Measurements from ENCODE around the gene SLC16A10. TPM values are rescaled to one million over a fixed set of nuclear protein-coding genes. Genes with fewer than 3 reads are reported as not detected.

Gene SLC16A10
- total and polyA plus RNA-seq, 2 donors (not counting 3 experiments of a cell fraction or from before 2014, with no cell fraction given), result not detected

DNA sequence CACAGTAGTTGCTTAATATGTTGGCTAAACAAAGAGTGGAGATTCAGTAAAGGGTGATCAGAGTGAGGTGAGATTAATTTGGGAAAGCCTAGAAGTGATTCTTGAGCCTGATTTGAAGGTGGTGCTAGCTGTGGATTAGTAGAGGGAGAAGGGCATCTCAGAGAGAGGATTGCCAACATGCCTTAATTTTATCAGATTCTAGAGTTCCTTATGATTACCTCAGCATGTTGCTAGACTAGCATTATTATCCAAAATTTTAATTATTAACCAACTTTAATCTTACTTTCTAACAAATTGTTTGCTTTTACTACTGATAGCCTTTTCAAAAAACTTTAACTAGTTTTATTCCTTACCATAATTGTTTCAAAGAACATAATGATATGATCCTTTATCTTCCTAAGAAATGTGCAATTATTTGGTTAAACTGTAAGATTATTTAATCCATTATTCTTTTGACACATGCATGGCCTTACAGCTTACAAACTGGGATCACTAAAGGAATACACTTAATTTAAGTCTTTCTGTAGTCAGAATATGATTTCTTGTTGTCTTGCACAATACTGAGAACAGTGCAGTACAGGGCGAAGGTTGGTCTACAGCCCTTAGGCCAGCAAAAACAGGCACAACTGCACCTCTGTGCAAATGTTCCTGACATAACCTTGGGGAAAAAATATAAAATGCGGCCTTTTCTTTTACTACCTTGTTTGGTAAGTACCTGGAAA lies 88.9 kb downstream of the SLC16A10 start:
- no peak overlapping the region for H3K4me2 ChIP-seq (ENCODE audit: insufficient read depth, low read length)
- no peaks in the 10 kb centered on the region for H3K27me3 ChIP-seq (ENCODE audit: control insufficient read depth in 2 of 2, insufficient read depth in 2 of 2, low read length in 2 of 2)
- no peak overlapping the region for H3K4me3 ChIP-seq (replicated peaks in 1 of 3; ENCODE audit: insufficient read depth in 1 of 3, low read depth in 1 of 3, low read length in 3 of 3)
- H3K9ac ChIP-seq (replicated peaks; ENCODE audit: extremely low read depth, insufficient read depth, low read length), result no peak overlapping the region
- H3K9me1 ChIP-seq (replicated peaks; ENCODE audit: control insufficient read depth, extremely low read depth, insufficient read depth, low read length), result no peaks in the 10 kb centered on the region
- no peaks in the 10 kb centered on the region for H3K36me3 ChIP-seq (ENCODE audit: control insufficient read depth in 2 of 2, extremely low read depth in 1 of 2, insufficient read depth in 2 of 2, low read length in 2 of 2)
- DNase-seq (ENCODE audit: low read depth, low spot score) (no peak), FAIRE-seq (no peak)
- ChIA-PET POLR2A (no interaction called here), CTCF (no interaction called here)
- no peak overlapping the region for H2AFZ ChIP-seq (ENCODE audit: low read depth, low read length)
- TF ChIP-seq POLR2AphosphoS5 (IDR thresholded peaks at IDR 0.05; ENCODE audit: insufficient read depth, low read depth, low read length), result no peak
- TF ChIP-seq, protein P1, sequence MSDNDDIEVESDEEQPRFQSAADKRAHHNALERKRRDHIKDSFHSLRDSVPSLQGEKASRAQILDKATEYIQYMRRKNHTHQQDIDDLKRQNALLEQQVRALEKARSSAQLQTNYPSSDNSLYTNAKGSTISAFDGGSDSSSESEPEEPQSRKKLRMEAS (IDR thresholded peaks at IDR 0.05; ENCODE audit: insufficient read depth, insufficient read length), result no peak
- no peak for TF ChIP-seq GATA2 (IDR thresholded peaks at IDR 0.05; ENCODE audit: insufficient read depth, insufficient read length, low read depth, low read length)
- no peak for TF ChIP-seq POLR2A (IDR thresholded peaks at IDR 0.05; ENCODE audit: low read depth, low read length)
- TF ChIP-seq MYC (IDR thresholded peaks at IDR 0.05; ENCODE audit: low read depth, low read length), result no peak
- TF ChIP-seq, protein P2, sequence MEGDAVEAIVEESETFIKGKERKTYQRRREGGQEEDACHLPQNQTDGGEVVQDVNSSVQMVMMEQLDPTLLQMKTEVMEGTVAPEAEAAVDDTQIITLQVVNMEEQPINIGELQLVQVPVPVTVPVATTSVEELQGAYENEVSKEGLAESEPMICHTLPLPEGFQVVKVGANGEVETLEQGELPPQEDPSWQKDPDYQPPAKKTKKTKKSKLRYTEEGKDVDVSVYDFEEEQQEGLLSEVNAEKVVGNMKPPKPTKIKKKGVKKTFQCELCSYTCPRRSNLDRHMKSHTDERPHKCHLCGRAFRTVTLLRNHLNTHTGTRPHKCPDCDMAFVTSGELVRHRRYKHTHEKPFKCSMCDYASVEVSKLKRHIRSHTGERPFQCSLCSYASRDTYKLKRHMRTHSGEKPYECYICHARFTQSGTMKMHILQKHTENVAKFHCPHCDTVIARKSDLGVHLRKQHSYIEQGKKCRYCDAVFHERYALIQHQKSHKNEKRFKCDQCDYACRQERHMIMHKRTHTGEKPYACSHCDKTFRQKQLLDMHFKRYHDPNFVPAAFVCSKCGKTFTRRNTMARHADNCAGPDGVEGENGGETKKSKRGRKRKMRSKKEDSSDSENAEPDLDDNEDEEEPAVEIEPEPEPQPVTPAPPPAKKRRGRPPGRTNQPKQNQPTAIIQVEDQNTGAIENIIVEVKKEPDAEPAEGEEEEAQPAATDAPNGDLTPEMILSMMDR (IDR thresholded peaks at IDR 0.05; ENCODE audit: extremely low read depth in 1 of 2, insufficient read depth in 1 of 2, low read depth in 1 of 2, low read length in 2 of 2), result no peak
- TF ChIP-seq EZH2 (IDR thresholded peaks at IDR 0.05; ENCODE audit: borderline replicate concordance, low read depth, low read length, severe bottlenecking), result no peak
- TF ChIP-seq FOS (IDR thresholded peaks at IDR 0.05; ENCODE audit: borderline replicate concordance, insufficient read depth, low read length), result no peak
- dilution Hi-C loops (cut with MboI; ENCODE audit: extremely low pct_ligation_motif_present, low sequenced_read_pairs), result no loop called here
- H4K20me1 ChIP-seq (replicated peaks; ENCODE audit: control insufficient read depth, extremely low read depth, insufficient read depth, low read length), result no peaks in the 10 kb centered on the region
- H3K9me3 ChIP-seq (replicated peaks; ENCODE audit: control insufficient read depth, insufficient read depth, low read length), result no peaks in the 10 kb centered on the region
- intact Hi-C loops (cut with micrococcal nuclease), result no loop called here
- no TSS peak for BruUV-seq (replicated peaks)
- no peaks in the 10 kb centered on the region for H3K79me2 ChIP-seq (ENCODE audit: control insufficient read depth, insufficient read depth, low read length)
- H3K4me1 ChIP-seq (ENCODE audit: control insufficient read depth, extremely low read depth, insufficient read depth, low read length), result peaks cover 7% of the 10 kb centered on the region
- no peak overlapping the region for H3K27ac ChIP-seq (ENCODE audit: insufficient read depth, low read depth, low read length)

All from endothelial cell of umbilical vein (primary cell).